ENCODE measurements around the gene OLFM4.

OLFM4 gene

DNA sequence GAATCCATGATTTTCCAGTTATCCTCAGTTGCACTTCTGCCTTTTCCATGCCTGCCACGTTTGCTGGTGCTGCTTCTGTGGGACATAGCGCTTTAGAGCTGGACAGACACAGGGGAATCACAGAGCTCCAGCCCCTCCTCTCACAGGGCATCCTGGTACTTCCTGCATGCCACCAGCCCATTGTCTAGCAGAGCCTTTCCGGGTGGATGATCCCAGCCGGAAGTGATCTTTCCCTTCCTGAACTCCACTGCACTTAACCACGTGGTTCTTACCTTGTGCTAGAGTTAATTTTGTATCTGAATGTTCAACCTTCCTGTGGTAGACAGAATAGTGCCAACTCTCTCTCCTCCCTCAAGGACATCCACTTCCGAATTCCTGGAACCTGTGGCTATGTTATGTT is 12.6 kb upstream of the OLFM4 start:
- no peak for DNase-seq

DNA sequence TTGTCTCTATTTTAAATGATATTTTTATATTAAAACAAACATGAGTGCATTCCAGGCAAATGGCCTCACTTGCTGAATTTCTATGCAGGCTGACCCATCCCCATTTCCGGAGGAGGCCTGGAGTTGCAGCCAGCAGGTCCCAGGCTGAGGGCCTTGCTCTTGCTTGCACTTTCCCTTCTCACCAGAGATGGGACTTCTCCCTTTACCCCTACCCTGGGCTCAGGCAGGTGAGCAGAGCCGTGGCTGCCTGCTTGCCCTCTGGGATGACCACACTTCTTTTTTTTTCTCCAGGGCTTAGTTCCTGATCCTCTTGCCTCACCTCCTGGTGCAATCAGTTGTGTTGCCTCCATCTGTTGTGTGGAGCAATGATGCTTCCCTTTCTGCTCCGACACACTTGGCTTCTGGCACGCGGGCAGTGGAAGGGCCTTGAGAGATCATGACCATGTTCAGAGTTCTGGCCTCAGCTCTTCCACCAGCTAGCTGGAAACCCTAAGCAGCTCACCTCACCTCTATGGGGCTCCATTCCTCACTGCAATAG is 11.1 kb upstream of the OLFM4 start:
- no peak for DNase-seq

DNA sequence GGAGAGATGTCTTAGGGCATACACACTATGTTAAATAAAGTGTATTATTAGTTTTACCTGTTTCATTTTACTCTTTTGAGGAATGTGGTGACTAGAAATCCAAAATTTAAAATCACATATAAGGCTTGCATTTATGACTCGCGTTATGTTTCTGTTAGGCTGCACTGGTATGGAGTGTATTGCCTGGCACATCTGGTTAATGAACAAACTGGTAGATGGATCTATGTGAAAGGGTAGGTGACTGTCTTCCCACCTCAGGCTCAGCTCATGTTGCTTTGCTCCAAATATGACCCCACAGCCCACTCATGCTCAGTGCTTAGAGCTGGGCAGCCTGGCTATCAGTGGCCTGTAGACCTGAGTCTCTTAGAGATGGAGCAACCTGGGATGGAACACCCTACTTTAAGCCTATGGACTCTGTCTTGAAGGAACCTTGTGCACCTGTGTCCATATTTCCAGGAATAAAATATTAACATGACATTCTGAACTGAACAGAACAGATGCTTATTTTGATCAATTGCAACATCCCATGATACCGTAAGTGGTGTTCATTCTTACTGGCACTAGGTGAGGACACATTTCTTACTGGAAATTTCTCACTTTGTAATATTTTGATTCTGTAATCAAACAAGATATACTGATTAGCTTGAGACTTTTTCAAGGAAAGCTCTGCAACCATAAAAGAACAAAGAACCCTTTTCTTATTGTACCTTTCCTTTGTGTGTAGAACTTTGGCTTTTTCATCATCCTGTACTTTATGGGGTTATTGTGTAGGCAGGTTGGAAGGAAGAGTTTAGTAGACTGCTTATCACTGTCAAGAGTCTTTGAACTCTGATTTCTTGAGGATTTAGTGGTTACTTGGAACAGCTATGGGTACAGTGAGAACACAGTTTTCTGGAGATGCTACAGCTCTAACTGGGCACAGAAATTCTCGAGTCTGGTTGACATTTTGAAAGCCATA is 9.6 kb upstream of the OLFM4 start:
- DNase-seq = no peak

DNA sequence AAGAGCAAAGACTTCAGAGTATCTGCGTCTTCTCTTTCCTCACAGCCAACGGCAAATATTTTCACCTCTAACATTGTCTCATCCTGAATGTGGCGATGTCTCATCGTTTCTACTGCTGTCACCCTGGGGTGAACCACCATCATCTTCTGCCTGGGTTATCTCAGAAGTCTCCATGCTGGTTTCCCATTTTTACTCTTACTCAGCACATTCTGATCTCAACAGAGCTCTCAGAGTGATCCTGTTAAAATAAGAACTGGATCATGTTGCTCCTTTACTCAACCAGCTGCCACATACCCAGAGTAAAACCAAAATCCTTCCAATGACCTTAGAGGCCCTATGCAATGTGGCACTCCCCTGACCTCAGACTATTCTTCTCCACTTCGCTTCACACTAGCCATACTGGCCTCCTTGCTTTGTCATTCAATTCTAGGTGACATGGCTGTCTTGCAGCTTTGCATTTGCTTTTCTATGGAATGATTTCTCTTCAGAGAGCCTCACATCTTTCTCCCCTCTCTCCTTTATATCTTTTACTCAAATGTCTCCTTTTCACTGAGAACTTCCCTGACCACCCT is 7.8 kb upstream of the OLFM4 start:
- DNase-seq = no peak

DNA sequence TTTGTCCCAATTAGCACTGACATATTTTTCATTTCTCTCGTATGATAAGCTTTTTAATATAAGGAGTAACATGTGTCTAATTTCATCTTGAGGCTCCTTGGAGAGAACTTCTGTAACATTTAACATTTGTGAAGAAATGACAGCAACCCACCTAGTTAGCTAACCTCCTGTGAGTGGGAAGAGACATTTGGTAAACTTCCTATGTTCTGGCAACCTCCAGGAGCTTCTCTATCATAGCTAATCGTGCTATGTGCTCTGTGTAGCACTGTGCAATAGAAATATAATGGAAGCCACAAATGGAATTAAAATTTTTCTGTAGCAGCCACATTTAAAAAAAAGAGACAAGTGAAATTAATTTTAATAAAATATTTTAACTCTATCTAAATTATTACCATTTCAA is 5.4 kb upstream of the OLFM4 start:
- DNase-seq = no peak

DNA sequence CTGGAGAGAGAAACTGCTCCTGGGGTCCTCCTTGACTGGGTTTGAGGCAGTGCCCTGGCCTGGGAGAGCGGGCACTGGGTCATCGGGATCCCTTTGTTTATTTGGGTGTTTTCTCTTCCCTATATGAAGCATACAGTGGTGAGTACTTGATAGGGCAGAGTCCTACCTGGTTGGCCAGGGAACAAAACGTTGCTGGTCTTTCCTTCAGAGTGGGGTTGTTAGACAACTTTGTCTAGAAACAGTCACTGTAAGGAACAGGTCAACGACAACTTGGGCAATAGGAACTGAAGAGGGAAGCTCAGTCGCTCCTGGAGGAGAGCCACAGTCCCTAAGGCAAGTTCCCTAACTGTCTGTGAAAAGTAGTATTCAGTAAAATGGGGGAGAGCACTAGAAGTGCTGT is 550 bp upstream of the OLFM4 start:
- DNase-seq = no peak

DNA sequence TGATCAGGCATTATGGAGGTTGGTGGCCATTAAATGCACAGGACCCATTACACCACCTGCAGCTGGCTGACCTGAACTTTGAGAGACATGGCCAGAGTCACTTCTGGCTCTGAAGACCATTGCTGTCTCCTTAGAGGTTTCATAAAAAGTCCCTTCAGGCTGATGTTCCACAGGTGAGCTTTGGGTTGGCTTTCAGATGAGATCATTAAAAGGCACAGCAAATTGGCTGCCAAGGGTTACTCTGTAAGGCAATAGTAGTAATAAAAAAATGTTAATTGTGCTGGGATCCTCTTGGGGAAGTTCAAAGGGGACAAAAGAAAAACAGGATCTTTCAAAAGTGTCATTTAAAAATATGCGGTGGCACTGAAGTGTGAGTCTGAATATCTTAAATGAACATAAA is 4.2 kb downstream of the OLFM4 start:
- no peak for DNase-seq

DNA sequence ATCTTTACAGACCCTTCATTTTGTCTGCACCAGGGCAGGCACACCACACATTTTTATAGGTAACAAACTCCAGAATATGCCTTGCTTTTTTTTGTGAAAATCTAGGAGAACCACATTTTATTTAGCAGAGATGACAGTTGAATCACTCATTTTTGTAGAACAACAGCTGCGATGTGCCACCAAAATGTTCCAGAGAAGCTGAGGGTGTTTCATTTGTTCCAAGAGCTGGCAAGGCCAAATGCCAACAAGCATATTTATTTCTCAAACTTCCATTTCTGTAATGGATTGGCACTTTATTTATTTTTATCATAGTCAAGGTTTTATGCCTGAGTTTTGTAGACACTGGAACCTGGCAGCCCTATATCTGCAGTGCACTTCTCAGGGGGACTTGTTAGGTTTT is 10.4 kb downstream of the OLFM4 start:
- no peak for DNase-seq

DNA sequence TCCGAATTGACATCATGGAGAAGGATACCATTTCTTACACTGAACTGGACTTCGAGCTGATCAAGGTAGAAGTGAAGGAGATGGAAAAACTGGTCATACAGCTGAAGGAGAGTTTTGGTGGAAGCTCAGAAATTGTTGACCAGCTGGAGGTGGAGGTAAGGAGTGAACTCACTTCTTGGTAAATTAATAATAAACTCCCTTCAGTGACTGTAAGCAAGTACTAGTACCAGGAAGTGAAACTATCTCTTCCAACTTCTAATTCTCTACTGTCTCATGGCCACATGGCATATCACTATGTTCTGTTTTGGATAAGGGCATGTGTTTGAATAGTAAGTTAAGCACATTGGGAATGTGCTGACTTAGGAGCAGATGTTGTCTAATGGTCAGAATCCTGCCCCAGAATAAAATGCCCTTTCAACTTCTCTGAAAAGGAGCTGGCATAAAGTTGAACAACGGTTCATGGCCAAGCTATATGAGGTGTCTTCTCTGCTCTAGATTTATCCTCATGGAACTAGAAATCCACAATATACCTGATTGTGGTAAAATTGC is 13.4 kb downstream of the OLFM4 start:
- no peak for DNase-seq

DNA sequence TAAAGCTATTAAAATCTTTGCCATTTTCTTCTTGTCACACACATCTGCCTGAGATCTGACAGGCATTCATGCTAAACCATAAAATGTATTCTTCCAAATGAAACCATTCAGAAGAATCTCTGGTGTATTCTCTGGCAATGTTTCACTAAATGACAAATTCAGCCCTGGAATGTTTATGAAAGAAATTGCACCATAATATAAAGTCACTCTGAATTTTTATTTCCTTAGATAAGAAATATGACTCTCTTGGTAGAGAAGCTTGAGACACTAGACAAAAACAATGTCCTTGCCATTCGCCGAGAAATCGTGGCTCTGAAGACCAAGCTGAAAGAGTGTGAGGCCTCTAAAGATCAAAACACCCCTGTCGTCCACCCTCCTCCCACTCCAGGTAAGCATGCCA is 14.3 kb downstream of the OLFM4 start:
- no peak for DNase-seq

DNA sequence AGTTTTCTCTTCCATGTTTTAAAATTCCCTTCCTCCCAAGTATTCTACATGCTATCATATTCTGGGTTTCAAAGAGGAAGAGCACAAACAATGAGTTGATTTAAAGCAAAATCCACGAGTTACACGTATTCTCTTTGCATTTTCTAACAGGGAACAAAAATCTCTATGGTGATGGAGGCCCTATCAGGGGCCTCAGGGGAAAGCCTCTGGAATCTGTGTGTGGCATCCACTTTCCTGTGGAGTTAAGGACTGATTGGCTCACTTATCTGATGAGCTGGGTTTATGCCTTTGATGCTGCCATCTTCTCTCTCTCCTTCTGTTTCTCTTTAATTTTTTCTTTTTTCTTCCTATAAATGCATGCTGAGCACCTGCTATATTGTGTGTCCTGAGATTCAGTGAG is 14.8 kb downstream of the OLFM4 start:
- no peak for DNase-seq

DNA sequence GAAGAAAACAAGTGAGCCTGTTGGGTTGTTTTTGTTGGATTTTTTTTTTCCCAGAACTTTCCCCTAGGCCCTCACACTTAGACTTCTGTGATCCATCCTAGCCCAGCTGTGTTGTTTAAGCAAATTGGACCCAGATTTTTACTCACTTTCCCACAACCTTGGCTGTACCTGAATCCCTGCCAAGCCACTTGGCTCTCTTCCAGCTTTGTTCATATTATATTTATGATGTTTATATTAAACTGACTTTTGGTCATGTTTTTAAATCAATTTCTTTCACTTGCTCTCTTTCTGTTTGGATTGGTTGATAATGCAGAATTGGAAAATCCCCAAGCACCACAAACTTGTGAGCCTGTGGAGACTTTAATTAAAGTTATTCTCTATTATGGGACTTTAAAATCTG is 16.6 kb downstream of the OLFM4 start:
- no peak for DNase-seq

DNA sequence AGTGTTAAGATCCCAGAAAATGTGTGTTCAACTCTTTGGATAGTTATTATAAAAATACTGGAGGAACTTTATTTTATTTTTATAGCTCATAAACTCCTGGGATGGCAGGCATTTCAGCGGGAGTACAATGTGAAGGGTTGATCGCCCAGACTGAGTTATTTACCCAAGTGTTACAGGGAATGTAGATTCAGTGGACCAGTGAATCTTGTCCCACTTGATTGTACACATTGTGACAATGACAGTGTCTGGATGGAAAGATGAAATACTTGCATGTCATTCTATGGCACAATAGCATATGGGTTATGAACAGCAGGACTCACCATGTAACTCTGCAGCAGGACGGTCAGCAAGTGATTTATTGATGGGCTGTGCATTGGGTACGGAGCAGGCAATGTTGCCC is 20.3 kb downstream of the OLFM4 start:
- DNase-seq = no peak

DNA sequence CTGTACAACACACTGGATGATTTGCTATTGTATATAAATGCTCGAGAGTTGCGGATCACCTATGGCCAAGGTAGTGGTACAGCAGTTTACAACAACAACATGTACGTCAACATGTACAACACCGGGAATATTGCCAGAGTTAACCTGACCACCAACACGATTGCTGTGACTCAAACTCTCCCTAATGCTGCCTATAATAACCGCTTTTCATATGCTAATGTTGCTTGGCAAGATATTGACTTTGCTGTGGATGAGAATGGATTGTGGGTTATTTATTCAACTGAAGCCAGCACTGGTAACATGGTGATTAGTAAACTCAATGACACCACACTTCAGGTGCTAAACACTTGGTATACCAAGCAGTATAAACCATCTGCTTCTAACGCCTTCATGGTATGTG is 21.5 kb downstream of the OLFM4 start:
- DNase-seq = no peak

DNA sequence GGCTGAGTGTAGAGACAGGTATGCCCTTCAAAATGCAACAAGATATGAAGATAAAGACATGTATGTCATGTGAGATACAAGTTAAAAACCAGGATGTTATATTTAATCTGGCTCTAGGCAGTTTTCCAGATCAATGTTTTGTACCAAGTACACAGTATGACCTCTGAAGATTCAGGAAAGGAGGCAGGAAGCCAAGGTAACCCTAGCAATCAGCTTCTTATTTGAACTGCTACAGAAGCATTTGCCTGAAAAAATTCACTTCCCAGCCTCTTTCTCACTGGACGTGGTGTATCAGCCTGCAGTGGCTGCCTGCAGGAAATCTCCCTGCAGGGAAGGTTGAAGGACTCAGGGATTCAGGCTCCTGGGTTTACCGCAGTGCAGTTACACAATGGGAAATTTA is 24.1 kb downstream of the OLFM4 start:
- DNase-seq = no peak

DNA sequence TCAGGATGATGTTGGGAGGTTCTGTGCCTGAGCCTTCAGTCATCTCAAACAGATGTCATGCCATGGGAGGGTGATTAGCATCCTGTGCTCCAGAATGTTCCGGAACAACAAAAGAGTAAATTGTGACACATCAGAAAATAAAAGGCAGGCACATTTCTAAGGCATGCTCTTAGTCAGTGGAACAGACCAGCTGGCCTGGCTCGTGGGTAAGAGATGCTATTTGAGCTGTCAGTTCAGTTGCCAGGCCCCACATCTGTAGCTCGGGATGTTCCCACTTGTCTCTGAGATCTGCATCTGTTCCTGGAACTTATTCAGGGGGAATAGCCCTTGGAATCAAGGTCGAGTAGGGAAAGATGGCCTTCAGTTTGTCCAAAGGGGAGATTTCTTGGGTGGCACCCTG is 26.0 kb downstream of the OLFM4 start:
- DNase-seq = no peak

DNA sequence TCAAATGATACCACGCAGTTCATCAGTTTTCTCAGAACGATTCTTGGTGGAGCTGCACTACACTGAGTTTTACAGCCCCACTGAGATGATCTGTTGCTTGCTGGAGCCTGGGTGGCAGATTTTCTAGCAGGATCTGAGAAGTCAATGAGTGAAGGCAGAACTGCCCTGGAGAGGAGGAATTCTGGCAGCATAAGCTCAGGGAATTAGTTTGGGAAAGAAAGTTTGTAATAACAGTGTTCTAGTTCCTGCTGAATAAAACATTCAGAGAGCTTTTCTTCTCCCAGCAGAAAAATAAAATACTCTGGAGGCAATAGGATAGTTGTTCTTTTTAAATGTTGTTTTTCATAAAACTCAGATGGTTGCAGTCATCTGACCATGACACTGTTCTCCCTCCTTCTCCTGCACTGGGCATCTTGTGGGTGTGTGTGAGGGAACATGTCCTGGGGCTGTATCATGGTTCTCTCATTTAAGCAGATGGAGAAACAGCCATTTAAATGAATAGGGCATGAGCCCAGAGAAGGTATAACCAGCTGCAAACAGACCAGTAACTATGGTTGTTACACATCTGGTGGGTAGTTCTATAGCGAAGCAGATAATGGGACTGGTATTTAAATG is 29.6 kb downstream of the OLFM4 start:
- DNase-seq = no peak

DNA sequence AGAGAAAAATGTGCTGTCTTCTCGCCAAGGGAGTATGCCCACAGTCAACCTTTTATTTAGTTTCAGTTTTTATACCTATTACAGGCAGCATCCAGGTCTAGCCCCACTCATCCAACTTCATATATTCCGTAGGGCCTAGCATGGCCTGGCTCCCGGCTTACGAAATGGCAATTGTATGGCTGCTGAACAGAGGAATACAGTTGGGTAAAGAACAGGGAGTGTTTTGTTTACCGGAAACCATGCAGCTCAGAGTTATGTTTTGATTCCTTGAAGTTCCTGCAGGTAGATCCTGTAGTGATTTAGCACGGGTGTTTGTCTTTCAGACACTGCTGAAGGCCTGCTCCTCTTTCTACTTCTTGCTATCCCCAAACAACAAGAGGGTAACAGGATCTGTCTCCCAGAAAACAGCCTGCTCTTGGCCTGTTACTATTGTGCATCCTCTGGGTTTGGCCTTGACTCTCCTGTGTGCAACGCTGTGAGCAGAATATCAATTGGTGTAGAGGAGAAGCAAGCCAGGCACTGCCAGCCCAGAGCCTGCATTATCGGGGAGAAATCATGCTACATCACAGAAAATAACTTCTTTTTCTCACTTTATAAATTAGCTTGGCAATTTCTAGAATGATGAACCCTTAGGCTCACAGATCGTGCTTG is 32.4 kb downstream of the OLFM4 start:
- DNase-seq = no peak

DNA sequence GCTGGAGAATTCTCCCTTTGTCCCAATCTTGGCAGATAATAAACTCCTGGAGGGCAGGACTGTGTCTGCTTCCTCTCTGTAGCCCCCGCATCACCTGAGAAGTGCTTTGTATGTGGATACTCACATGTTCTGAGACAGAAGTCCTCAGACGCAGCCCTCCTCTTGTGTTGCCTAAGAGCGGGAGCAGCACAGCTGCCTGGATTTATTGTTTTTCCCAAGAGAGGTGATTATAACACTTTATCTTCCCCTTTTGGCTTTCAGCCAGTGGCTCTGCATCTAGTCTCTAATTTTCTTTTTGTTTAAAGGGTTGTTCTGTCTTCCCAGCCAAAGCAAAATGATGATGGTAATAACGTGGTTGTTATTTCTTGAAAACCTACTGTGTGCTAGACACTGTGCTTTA is 36.1 kb downstream of the OLFM4 start:
- no peak for DNase-seq

DNA sequence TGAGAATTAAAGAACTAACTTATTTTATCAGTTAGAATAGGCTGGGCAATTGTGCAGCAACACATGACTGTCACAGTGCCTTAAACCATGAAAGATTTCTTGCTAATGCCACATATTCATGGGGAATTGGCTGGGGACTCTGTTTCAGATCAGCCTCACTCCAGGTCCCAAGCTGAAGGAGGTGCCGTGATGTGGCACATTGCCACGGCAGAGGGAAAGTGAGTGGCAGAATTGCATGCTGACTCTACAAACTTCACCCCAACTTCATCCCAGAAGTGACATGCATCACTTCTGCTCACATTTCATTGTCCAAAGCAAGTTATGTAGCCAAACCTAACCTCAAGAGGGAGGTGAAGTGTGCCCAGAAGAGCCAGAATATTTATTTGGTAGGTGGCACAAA is 37.8 kb downstream of the OLFM4 start:
- DNase-seq = no peak

DNA sequence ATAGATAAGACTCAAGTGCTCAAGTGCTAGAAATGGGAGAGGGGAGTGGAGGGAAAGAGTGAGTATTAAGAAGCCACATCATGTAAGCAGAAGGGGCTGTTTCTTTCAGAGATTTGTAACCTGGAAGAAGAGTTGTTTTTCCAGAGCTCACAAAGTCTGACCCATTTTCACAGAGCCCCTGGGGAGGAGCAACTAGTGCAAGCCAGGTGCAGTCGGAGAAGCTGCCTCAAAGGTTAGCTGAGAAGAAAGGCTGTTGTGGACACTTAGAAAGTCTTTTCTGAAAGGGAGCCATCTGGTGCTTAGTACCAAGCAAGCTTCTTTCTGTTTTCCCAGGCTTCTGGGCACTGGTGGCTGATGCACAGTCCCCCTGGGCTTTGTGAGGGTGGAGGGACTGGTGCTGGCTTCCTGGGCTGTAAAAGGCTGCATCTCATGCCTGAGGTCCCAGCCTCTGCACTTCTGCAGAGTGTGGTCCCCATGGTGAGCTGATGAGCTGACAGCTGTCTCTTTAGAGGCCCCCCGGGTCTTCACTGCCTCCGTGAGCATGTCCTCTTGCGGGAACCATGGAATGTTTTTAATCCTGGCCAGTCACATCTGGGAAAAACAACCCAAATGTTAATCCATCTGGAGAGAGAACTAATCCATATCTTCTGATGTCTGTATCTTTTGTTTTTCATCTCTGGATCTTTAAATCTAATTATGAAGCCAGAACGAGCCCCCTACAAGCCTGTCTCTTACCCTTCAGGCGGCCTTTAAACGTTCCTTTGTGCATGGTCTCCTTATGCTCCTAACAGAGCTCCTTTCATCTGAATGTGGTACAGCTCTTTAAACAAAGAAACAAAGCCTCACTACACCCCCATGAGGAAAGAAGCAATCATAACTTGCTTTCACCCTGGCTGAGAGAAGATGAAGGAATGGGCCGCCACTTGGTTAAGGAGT is 40.2 kb downstream of the OLFM4 start:
- DNase-seq = no peak

DNA sequence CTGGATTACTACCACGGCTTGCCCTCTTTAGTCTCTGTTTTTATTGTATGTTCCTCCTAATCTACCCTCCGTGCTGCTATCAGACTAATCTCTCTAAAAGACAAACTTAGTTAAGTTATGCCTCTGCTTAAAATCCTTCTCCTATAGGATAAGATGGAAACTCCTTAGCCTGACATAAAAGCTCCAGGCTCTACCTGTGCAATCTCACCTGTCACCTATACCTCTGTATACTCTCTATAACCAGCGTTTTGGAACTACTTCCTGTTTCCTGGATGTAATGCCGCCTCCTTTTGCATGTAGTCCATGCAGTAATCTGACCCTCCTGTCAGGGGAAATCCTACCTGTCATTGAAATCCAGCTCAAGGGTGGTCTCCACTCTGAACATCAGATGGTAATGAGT is 41.2 kb downstream of the OLFM4 start:
- DNase-seq = no peak
